GM18873 (cell line): ENCODE results near the gene PPIB.

Experiments used
- ATAC-seq: cut with Tn5 transposase; IDR thresholded peaks from one replicate; pipeline ENCODE4 v1.9.1; 2021; ENCODE audit warnings: mild to moderate bottlenecking, moderate library complexity, moderate number of reproducible peaks; ENCODE audit not compliant: unreplicated experiment, low FRiP score

Gene PPIB

GRCh38 chr15:64162869-64163658, at the start of gene PPIB:
TSS of gene PPIB (minus strand) at chr15:64163022. CDS start at chr15:64162986, 36 bp downstream.
- ATAC-seq: peak; percentile 88

- ATAC-seq: no peak
Measured at GRCh38 chr15:64211696-64212095, 48.9 kb upstream of the PPIB start.

GRCh38 chr15:64210371-64210770, 47.5 kb upstream of the PPIB start:
- no peak for ATAC-seq

GRCh38 chr15:64209680-64210334, 47.0 kb upstream of the PPIB start:
- no peak for ATAC-seq

GRCh38 chr15:64205202-64205601, 42.4 kb upstream of the PPIB start:
- no peak for ATAC-seq

- ATAC-seq: no peak
Measured at GRCh38 chr15:64197425-64197824, 34.6 kb upstream of the PPIB start.

GRCh38 chr15:64193971-64194370, 31.1 kb upstream of the PPIB start:
- ATAC-seq: no peak

GRCh38 chr15:64191971-64192830, 29.4 kb upstream of the PPIB start:
- ATAC-seq: no peak

- ATAC-seq: no peak
Measured at GRCh38 chr15:64187396-64188191, 24.8 kb upstream of the PPIB start.

GRCh38 chr15:64185146-64185911, 22.5 kb upstream of the PPIB start:
- no peak for ATAC-seq

GRCh38 chr15:64182859-64183370, 20.1 kb upstream of the PPIB start:
- no peak for ATAC-seq

- ATAC-seq: no peak
Measured at GRCh38 chr15:64180235-64180824, 17.5 kb upstream of the PPIB start.

GRCh38 chr15:64166102-64166890, 3.5 kb upstream of the PPIB start:
- no peak for ATAC-seq

- ATAC-seq: no peak
Measured at GRCh38 chr15:64164436-64164835, 1.6 kb upstream of the PPIB start.

- ATAC-seq: peak; percentile 1
Measured at GRCh38 chr15:64163659-64164362, 989 bp upstream of the PPIB start.

- peak; percentile 12 for ATAC-seq
Measured at GRCh38 chr15:64162478-64162868, 349 bp downstream of the PPIB start.

- ATAC-seq: no peak
Measured at GRCh38 chr15:64161688-64162477, 939 bp downstream of the PPIB start.
